ENCODE data around the gene ITGB1.

- TF ChIP-seq CTCF (IDR thresholded peaks at IDR 0.05): no peak
- no peak for TF ChIP-seq POLR2A (IDR thresholded peaks at IDR 0.05)
These were observed 7.4 kb downstream of the ITGB1 start for GRCh38 chr10:32950591-32951108.
